Right hindlimb (tissue), 1 donor: ENCODE measurements around the gene GSTP1.
"Not testable (repeated sequence)": the region's sequence is repeated elsewhere in the genome, so short reads cannot be mapped to it uniquely, and the experiment has no call there.

Experiments used
- DNase-seq: peaks from one replicate; pipeline ENCODE4 v3.0.0-alpha.2; 2018

The GSTP1 gene

GRCh38 chr11:67583247-67584204, at the start of gene GSTP1:
Gene GSTP1, plus strand, starts transcription at chr11:67583812. Its CDS starts 32 bp downstream, at chr11:67583844.
- DNase-seq, result peak; percentile 94

- DNase-seq, result no peak
Observed at GRCh38 chr11:67534070-67534679, 49.4 kb upstream of the GSTP1 start.

GRCh38 chr11:67535561-67535960, 48.1 kb upstream of the GSTP1 start:
- DNase-seq, result no peak

GRCh38 chr11:67538306-67538705, 45.3 kb upstream of the GSTP1 start:
- DNase-seq, result no peak

- DNase-seq, result no peak
Observed at GRCh38 chr11:67538823-67539505, 44.6 kb upstream of the GSTP1 start.

GRCh38 chr11:67539550-67539949, 44.1 kb upstream of the GSTP1 start:
- DNase-seq, result no peak

- no peak for DNase-seq
Observed at GRCh38 chr11:67541198-67541597, 42.4 kb upstream of the GSTP1 start.

- DNase-seq, result no peak
Observed at GRCh38 chr11:67542169-67542568, 41.4 kb upstream of the GSTP1 start.

- no peak for DNase-seq
Observed at GRCh38 chr11:67542971-67543370, 40.6 kb upstream of the GSTP1 start.

- no peak for DNase-seq
Observed at GRCh38 chr11:67543585-67543984, 40.0 kb upstream of the GSTP1 start.

- peak; percentile 42 for DNase-seq
Observed at GRCh38 chr11:67544616-67545242, 38.9 kb upstream of the GSTP1 start.

- DNase-seq, result no peak
Observed at GRCh38 chr11:67545280-67545679, 38.3 kb upstream of the GSTP1 start.

GRCh38 chr11:67548112-67548511, 35.5 kb upstream of the GSTP1 start:
- not testable (repeated sequence) for DNase-seq

- DNase-seq, result no peak
Observed at GRCh38 chr11:67548555-67549110, 35.0 kb upstream of the GSTP1 start.

GRCh38 chr11:67551127-67551526, 32.5 kb upstream of the GSTP1 start:
- no peak for DNase-seq

GRCh38 chr11:67551697-67552096, 31.9 kb upstream of the GSTP1 start:
- not testable (repeated sequence) for DNase-seq

GRCh38 chr11:67556244-67556643, 27.4 kb upstream of the GSTP1 start:
- DNase-seq, result no peak

GRCh38 chr11:67558084-67558772, 25.4 kb upstream of the GSTP1 start:
- DNase-seq, result peak; percentile 62

- DNase-seq, result no peak
Observed at GRCh38 chr11:67561971-67562619, 21.5 kb upstream of the GSTP1 start.

- DNase-seq, result no peak
Observed at GRCh38 chr11:67562963-67563704, 20.5 kb upstream of the GSTP1 start.

GRCh38 chr11:67563705-67564114, 19.9 kb upstream of the GSTP1 start:
- DNase-seq, result not testable (repeated sequence)
